Adipose tissue (tissue), 3 donors: ENCODE results near the gene GLP2R. TPM values are rescaled to one million over a fixed set of nuclear protein-coding genes. Genes with fewer than 3 reads are reported as not detected.

Experiments
- H3K27ac ChIP-seq: one replicate; pipeline ENCODE4 v1.5.1; 2013; ENCODE audit warnings: low read depth, low read length
- WGBS, 3 donors: extraction: QIAGEN DNeasy Blood & Tissue Kit; methylation state at CpG; one replicate each; pipeline ENCODE4 v1.1.7; 2013; 5-methylcytosine and 5-hydroxymethylcytosine counted together
- polyA plus RNA-seq, 3 donors: library from polyadenylated mRNA; stranded (reverse); fragments of 200-250 nt; gene quantifications; one replicate each; pipeline ENCODE4 v1.2.3, GENCODE V29; 2013
- donor health status: healthy with polysubstance abuse.
- donor health status: Bipolar disorder and iron deficiency.
- donor health status: healthy.

The GLP2R gene
- polyA plus RNA-seq, 3 donors: 0.58 to 57.7 (median 4.4) TPM

GRCh38 chr17:9839433-9839832 is 13.7 kb downstream of the GLP2R start:
- no peak overlapping the region for H3K27ac ChIP-seq
- WGBS, 3 donors: 41 to 62% (median 54%) methylated on average over 4 of the region's 4 CpGs

GRCh38 chr17:9842057-9842758 is 16.5 kb downstream of the GLP2R start:
- peak overlapping the region; percentile 39 for H3K27ac ChIP-seq
- 46 to 52% (median 48%) methylated on average over 14 of the region's 14 CpGs for WGBS, 3 donors

GRCh38 chr17:9843152-9844010 is 17.7 kb downstream of the GLP2R start:
- WGBS, 3 donors: 71 to 82% (median 80%) methylated on average over 14 of the region's 14 CpGs
- H3K27ac ChIP-seq: no peak overlapping the region

- WGBS, 3 donors: 86 to 90% (median 87%) methylated on average over 8 of the region's 8 CpGs
Observed at GRCh38 chr17:9844153-9844552, 18.4 kb downstream of the GLP2R start.

GRCh38 chr17:9845306-9845705 is 19.6 kb downstream of the GLP2R start:
- WGBS, 3 donors: 86 to 94% (median 91%) methylated on average over 4 of the region's 4 CpGs
- no peak overlapping the region for H3K27ac ChIP-seq

More at GRCh38 chr17:9844153-9844552, 18.4 kb downstream of the GLP2R start:
- no peak overlapping the region for H3K27ac ChIP-seq

- WGBS, 3 donors: 38 to 89% (median 89%) methylated on average over 5 of the region's 5 CpGs
- no peak overlapping the region for H3K27ac ChIP-seq
Observed at GRCh38 chr17:9850151-9850550, 24.4 kb downstream of the GLP2R start.

GRCh38 chr17:9854255-9854654 is 28.5 kb downstream of the GLP2R start:
- H3K27ac ChIP-seq: no peak overlapping the region
- 71 to 90% (median 85%) methylated on average over 5 of the region's 5 CpGs for WGBS, 3 donors

- no peak overlapping the region for H3K27ac ChIP-seq
- 75 to 94% (median 93%) methylated on average over 4 of the region's 4 CpGs for WGBS, 3 donors
Observed at GRCh38 chr17:9855036-9855435, 29.3 kb downstream of the GLP2R start.

GRCh38 chr17:9859781-9860180 is 34.1 kb downstream of the GLP2R start:
- WGBS, 3 donors: 75 to 91% (median 91%) methylated on average over 5 of the region's 5 CpGs
- no peak overlapping the region for H3K27ac ChIP-seq

GRCh38 chr17:9860851-9861250 is 35.1 kb downstream of the GLP2R start:
- WGBS, 3 donors: 63 to 86% (median 85%) methylated on average over 7 of the region's 7 CpGs
- no peak overlapping the region for H3K27ac ChIP-seq

GRCh38 chr17:9862220-9862619 is 36.5 kb downstream of the GLP2R start:
- WGBS, 3 donors: 68 to 87% (median 80%) methylated on average over 1 of the region's 1 CpG
- H3K27ac ChIP-seq: no peak overlapping the region

GRCh38 chr17:9862949-9863348 is 37.2 kb downstream of the GLP2R start:
- H3K27ac ChIP-seq: no peak overlapping the region
- WGBS, 3 donors: 64 to 83% (median 78%) methylated on average over 4 of the region's 4 CpGs

- WGBS, 3 donors: 28 to 45% (median 39%) methylated on average over 1 of the region's 1 CpG
- H3K27ac ChIP-seq: no peak overlapping the region
Observed at GRCh38 chr17:9865586-9865985, 39.9 kb downstream of the GLP2R start.

GRCh38 chr17:9868552-9868951 is 42.8 kb downstream of the GLP2R start:
- no peak overlapping the region for H3K27ac ChIP-seq
- WGBS, 3 donors: 53 to 75% (median 71%) methylated on average over 3 of the region's 3 CpGs

GRCh38 chr17:9872852-9873251 is 47.1 kb downstream of the GLP2R start:
- no peak overlapping the region for H3K27ac ChIP-seq
- 70 to 72% (median 71%) methylated on average over 6 of the region's 6 CpGs for WGBS, 3 donors

GRCh38 chr17:9874722-9875121 is 49.0 kb downstream of the GLP2R start:
- WGBS, 3 donors: 54 to 80% (median 78%) methylated on average over 3 of the region's 3 CpGs
- H3K27ac ChIP-seq: no peak overlapping the region

GRCh38 chr17:9875441-9875840 is 49.7 kb downstream of the GLP2R start:
- H3K27ac ChIP-seq: no peak overlapping the region

GRCh38 chr17:9878356-9878755 is 52.6 kb downstream of the GLP2R start:
- H3K27ac ChIP-seq: no peak overlapping the region
- 57 to 82% (median 70%) methylated on average over 3 of the region's 3 CpGs for WGBS, 3 donors

More at GRCh38 chr17:9875441-9875840, 49.7 kb downstream of the GLP2R start:
- 20 to 40% (median 27%) methylated on average over 3 of the region's 3 CpGs for WGBS, 3 donors

GRCh38 chr17:9878786-9879525 is 53.2 kb downstream of the GLP2R start:
- H3K27ac ChIP-seq: no peak overlapping the region
- 86 to 89% (median 87%) methylated on average over 8 of the region's 8 CpGs for WGBS, 3 donors
